Liver (tissue), 9 donors: ENCODE data around the gene UQCR11. TPM values are rescaled to one million over a fixed set of nuclear protein-coding genes. Genes with fewer than 3 reads are reported as not detected.
A peak's percentile ranks its signal among the peaks of the same experiment; 100 is the strongest.

Experiments used
- DNase-seq: peaks from one replicate; pipeline ENCODE4 v3.0.0-alpha.2; 2017; ENCODE audit warnings: low spot score
- H3K27ac ChIP-seq, 2 donors: one replicate each; pipeline ENCODE4 v1.7.0; 2013; ENCODE audit warnings: inconsistent platforms in 2 of 2, low read length in 2 of 2, control low read depth in 1 of 2, low read depth in 1 of 2, mild to moderate bottlenecking in 1 of 2
- H3K27me3 ChIP-seq, 4 donors: one replicate each; pipeline versions ENCODE4 v1.6.1 to v1.7.0; 2013; ENCODE audit warnings: low read length in 3 of 4, inconsistent platforms in 1 of 4, mild to moderate bottlenecking in 1 of 4, moderate library complexity in 1 of 4; ENCODE audit not compliant: control insufficient read depth in 4 of 4, insufficient read depth in 4 of 4
- H3K36me3 ChIP-seq, 4 donors: one replicate each; pipeline versions ENCODE4 v1.6.1 to v1.7.0; 2013; ENCODE audit warnings: low read length in 3 of 4, mild to moderate bottlenecking in 3 of 4, low read depth in 1 of 4, moderate library complexity in 1 of 4; ENCODE audit not compliant: control insufficient read depth in 4 of 4, insufficient read depth in 3 of 4
- H3K4me1 ChIP-seq, 4 donors: one replicate each; pipeline versions ENCODE4 v1.6.1 to v1.7.0; 2013; ENCODE audit warnings: low read length in 3 of 4, mild to moderate bottlenecking in 3 of 4, moderate library complexity in 1 of 4; ENCODE audit not compliant: control insufficient read depth in 4 of 4, insufficient read depth in 4 of 4
- H3K4me3 ChIP-seq, 3 donors: one replicate each; pipeline versions ENCODE4 v1.6.1 to v1.7.0; 2013; ENCODE audit warnings: low read length in 3 of 3, control low read depth in 1 of 3, low read depth in 1 of 3, mild to moderate bottlenecking in 1 of 3
- H3K9ac ChIP-seq, 2 donors: one replicate each; pipeline ENCODE4 v1.7.0; 2013; ENCODE audit warnings: low read length in 2 of 2, mild to moderate bottlenecking in 2 of 2, moderate library complexity in 2 of 2, control low read depth in 1 of 2, low read depth in 1 of 2
- H3K9me3 ChIP-seq, 4 donors: one replicate each; pipeline versions ENCODE4 v1.6.1 to v1.7.0; 2013; ENCODE audit warnings: low read length in 3 of 4; ENCODE audit not compliant: control insufficient read depth in 4 of 4
- CTCF ChIP-seq: fragments of 150-350 bp; IDR thresholded peaks from 2 replicates; pipeline ENCODE4 v1.5.1; 2017; ENCODE audit warnings: improper control_type of control experiment, low read depth, low read length; ENCODE audit not compliant: missing input control
- GABPA ChIP-seq, 2 donors: IDR thresholded peaks in 1 of 2; conservative IDR thresholded peaks in 1 of 2; 2 replicates each; pipeline ENCODE4 v1.6.1; 2016; ENCODE audit warnings: antibody characterized with exemption in 2 of 2, mild to moderate bottlenecking in 1 of 2, moderate library complexity in 1 of 2
- HNF4A ChIP-seq, 2 donors: conservative IDR thresholded peaks; 2 replicates each; pipeline ENCODE4 v1.6.1; 2016; ENCODE audit warnings: antibody characterized with exemption in 2 of 2, mild to moderate bottlenecking in 2 of 2
- HNF4G ChIP-seq: IDR thresholded peaks from 2 replicates; pipeline ENCODE4 v1.6.1; 2016; ENCODE audit warnings: antibody characterized with exemption
- JUND ChIP-seq, 2 donors: IDR thresholded peaks; 2 replicates each; pipeline ENCODE4 v1.6.1; 2016; ENCODE audit warnings: antibody characterized with exemption in 2 of 2
- NR2F2 ChIP-seq: IDR thresholded peaks from 2 replicates; pipeline ENCODE4 v1.6.1; 2016; ENCODE audit warnings: antibody characterized with exemption
- RXRA ChIP-seq, 2 donors: IDR thresholded peaks; 2 replicates each; pipeline ENCODE4 v1.6.1; 2017 to 2018; ENCODE audit warnings: antibody characterized with exemption in 2 of 2, mild to moderate bottlenecking in 1 of 2
- TAF1 ChIP-seq: conservative IDR thresholded peaks from 2 replicates; pipeline ENCODE4 v1.6.1; 2016; ENCODE audit warnings: antibody characterized with exemption, mild to moderate bottlenecking
- YY1 ChIP-seq: IDR thresholded peaks from 2 replicates; pipeline ENCODE4 v1.6.1; 2016; ENCODE audit warnings: antibody characterized with exemption, mild to moderate bottlenecking
- WGBS: extraction: QIAGEN DNeasy Blood & Tissue Kit; methylation state at CpG from one replicate; pipeline ENCODE4 v1.1.7; 2013; 5-methylcytosine and 5-hydroxymethylcytosine counted together
- polyA plus RNA-seq, 2 donors: library from polyadenylated mRNA; stranded (reverse) in 1 of 2; unstranded in 1 of 2; fragments of 200-250 nt in 1 of 2; fragments of >200 nt in 1 of 2; fragmentation: Nextera tagmentation in 1 of 2; extraction: Ambion mirVana in 1 of 2; gene quantifications; one replicate each; pipeline versions ENCODE4 v1.2.1 to v1.2.3, GENCODE V29; 2013 to 2015
- total RNA-seq, 2 donors: library from RNA; depleted of rRNA; stranded (reverse); fragments of >200 nt; gene quantifications; one replicate each; pipeline ENCODE4 v1.2.3, GENCODE V29; 2014
- TF ChIP-seq, protein P1 (sequence below): IDR thresholded peaks from 2 replicates; pipeline ENCODE4 v1.6.1; 2016; ENCODE audit warnings: antibody characterized with exemption
- TF ChIP-seq, protein P2 (sequence below): IDR thresholded peaks from 2 replicates; pipeline ENCODE4 v1.6.1; 2016; ENCODE audit warnings: antibody characterized with exemption
- TF ChIP-seq, protein P3 (sequence below): IDR thresholded peaks from 2 replicates; pipeline ENCODE4 v1.6.1; 2016; ENCODE audit warnings: antibody characterized with exemption, mild to moderate bottlenecking
- donor health status: healthy.
- donor health status: healthy.
- donor health status: healthy.
- donor health status: healthy.
- donor health status: healthy.

UQCR11 gene
- total and polyA plus RNA-seq, 4 donors, result 23.8 to 862 (median 82.3) TPM

DNA sequence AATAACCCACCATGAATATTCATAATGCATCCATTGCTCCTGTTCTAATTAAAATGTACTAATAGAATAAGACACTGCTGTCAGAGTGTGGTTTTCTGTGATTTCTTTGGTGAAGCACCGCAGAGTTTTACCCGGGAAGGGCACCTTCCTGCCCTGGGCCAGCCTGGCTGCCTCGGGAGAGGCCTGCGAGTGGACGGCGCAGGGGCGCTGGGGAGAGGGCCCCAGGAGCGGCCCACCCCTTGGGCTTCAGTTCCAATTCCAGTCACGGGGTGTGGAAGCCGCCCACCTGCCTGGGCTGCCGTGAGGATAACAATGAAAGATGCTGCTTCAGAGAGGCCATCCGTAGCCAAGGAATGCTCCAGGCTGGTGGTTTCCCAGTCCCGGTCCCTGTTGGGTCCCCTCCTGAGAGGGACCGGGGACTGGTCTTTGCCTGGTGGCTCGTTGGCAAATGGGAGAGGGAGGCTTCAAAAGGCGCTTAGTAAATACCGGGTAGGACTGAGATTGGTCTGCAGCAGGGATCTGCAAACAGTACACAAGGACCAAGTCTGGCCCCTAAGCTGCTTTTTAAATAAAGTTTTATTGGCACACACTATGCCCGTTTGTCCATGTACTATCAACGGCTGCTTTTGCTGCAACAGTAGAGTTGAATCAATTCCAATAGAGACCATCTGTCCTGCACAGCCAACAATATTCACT lies 29.1 kb upstream of the UQCR11 start:
- no peak overlapping the region for H3K27ac ChIP-seq
- no peaks in the 10 kb centered on the region for H3K4me1 ChIP-seq
- WGBS, result 97% methylated on average over 19 of the region's 19 CpGs
- TF ChIP-seq NR2F2 (no peak), YY1 (no peak), CTCF (no peak), HNF4G (no peak)
- TF ChIP-seq, protein P1, sequence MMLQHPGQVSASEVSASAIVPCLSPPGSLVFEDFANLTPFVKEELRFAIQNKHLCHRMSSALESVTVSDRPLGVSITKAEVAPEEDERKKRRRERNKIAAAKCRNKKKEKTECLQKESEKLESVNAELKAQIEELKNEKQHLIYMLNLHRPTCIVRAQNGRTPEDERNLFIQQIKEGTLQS, result no peak
- TF ChIP-seq, protein P2, sequence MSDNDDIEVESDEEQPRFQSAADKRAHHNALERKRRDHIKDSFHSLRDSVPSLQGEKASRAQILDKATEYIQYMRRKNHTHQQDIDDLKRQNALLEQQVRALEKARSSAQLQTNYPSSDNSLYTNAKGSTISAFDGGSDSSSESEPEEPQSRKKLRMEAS, result no peak
- H3K36me3 ChIP-seq, result peaks cover 0 to 6% (median 3%) of the 10 kb centered on the region in 4 donors
- no peak for DNase-seq
- no peak overlapping the region for H3K4me3 ChIP-seq
- H3K9me3 ChIP-seq, result peaks cover 0 to 2% (median 0%) of the 10 kb centered on the region in 4 donors
- H3K9ac ChIP-seq, result no peak overlapping the region
- no peaks in the 10 kb centered on the region for H3K27me3 ChIP-seq

DNA sequence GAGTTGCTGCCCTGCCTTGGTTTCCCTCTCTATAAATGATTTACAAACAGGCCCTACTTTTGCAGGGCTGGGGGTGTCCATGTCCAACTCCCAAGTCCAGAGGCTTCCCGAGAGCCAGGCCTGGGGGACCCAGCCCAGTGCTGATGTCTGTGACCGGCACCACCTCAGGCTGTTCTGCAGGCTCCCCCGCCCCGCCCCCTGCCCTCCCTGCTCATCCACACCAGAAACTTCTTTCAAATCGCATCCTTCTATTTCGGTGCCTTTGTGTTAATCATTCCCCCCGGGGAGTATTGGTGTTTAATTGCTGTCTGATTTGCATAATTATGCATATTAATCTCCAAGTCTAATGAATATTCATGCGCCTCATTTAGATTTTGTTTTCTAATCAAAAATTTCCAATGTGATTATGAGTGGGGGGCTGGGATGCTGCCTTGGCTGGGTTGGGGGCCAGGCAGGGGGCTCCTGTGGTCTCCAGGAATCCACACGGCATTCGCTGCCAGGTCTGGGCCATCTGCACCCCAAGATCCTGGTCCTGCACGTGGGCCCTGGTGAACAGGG lies 28.1 kb upstream of the UQCR11 start:
- peaks cover 0 to 2% (median 0%) of the 10 kb centered on the region in 4 donors for H3K9me3 ChIP-seq
- no peak for DNase-seq
- H3K27ac ChIP-seq, result no peak overlapping the region
- H3K4me3 ChIP-seq, result no peak overlapping the region
- peaks cover 0 to 6% (median 3%) of the 10 kb centered on the region in 4 donors for H3K36me3 ChIP-seq
- H3K9ac ChIP-seq, result no peak overlapping the region
- TF ChIP-seq, protein P2, result no peak
- TF ChIP-seq JUND (IDR thresholded peaks at IDR 0.05) (no peak), CTCF (no peak), RXRA (IDR thresholded peaks at IDR 0.05) (no peak)
- H3K27me3 ChIP-seq, result no peaks in the 10 kb centered on the region
- H3K4me1 ChIP-seq, result no peaks in the 10 kb centered on the region
- 91% methylated on average over 11 of the region's 11 CpGs for WGBS

DNA sequence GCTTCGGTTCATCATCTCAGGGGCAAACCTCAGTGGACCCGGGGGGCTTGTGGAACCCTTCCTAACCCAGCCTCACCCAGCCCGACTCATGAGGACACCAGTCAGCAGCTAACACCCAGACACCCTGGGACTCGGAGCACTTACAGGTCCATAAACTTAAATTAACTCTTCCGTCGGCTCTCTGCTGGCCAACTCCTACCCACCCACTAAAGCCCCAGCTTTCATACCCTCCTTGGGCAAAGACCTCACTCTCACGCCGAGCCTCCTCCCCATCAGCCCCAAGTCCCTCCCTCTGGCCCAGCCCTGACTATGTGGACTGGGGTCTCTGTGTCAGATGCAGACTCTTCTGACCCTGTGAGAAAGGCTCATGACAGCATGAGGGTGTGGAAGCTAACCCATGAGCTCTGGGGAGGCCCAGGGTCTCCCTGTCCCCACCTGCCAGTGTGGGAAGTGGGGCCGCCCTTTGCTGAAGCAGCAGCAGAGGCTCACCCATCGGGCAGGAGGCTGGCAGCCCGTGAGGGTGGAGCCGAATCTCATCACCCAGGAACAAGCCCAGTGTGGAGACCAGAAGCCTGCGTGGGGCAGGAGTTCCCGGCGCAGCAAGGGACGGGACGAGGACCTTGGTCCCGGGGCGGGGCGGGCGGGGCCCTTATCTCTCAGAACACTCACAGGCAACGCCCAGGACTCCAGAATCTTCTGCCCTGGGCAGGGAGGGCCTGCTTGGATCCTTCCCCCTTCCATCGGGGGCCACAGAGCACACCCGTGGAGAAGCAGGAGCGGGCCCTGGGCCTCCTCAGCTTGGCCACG lies 27.4 kb upstream of the UQCR11 start:
- DNase-seq, result peak; percentile 94
- 90% methylated on average over 26 of the region's 26 CpGs for WGBS
- H3K4me3 ChIP-seq, result no peak overlapping the region
- H3K27me3 ChIP-seq, result no peaks in the 10 kb centered on the region
- H3K4me1 ChIP-seq, result no peaks in the 10 kb centered on the region
- H3K27ac ChIP-seq, result no peak overlapping the region
- H3K9ac ChIP-seq, result no peak overlapping the region
- peaks cover 0 to 2% (median 0%) of the 10 kb centered on the region in 4 donors for H3K9me3 ChIP-seq
- H3K36me3 ChIP-seq, result peaks cover 0 to 5% (median 2%) of the 10 kb centered on the region in 4 donors
- TF ChIP-seq GABPA (IDR thresholded peaks at IDR 0.05 in 1 of 2, conservative IDR thresholded peaks at IDR 0.05 in 1 of 2), result no peak
- TF ChIP-seq TAF1, result no peak
- no peak for TF ChIP-seq HNF4A (conservative IDR thresholded peaks at IDR 0.05)
- no peak for TF ChIP-seq CTCF
- TF ChIP-seq, protein P3, sequence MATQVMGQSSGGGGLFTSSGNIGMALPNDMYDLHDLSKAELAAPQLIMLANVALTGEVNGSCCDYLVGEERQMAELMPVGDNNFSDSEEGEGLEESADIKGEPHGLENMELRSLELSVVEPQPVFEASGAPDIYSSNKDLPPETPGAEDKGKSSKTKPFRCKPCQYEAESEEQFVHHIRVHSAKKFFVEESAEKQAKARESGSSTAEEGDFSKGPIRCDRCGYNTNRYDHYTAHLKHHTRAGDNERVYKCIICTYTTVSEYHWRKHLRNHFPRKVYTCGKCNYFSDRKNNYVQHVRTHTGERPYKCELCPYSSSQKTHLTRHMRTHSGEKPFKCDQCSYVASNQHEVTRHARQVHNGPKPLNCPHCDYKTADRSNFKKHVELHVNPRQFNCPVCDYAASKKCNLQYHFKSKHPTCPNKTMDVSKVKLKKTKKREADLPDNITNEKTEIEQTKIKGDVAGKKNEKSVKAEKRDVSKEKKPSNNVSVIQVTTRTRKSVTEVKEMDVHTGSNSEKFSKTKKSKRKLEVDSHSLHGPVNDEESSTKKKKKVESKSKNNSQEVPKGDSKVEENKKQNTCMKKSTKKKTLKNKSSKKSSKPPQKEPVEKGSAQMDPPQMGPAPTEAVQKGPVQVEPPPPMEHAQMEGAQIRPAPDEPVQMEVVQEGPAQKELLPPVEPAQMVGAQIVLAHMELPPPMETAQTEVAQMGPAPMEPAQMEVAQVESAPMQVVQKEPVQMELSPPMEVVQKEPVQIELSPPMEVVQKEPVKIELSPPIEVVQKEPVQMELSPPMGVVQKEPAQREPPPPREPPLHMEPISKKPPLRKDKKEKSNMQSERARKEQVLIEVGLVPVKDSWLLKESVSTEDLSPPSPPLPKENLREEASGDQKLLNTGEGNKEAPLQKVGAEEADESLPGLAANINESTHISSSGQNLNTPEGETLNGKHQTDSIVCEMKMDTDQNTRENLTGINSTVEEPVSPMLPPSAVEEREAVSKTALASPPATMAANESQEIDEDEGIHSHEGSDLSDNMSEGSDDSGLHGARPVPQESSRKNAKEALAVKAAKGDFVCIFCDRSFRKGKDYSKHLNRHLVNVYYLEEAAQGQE, result no peak
